Adipocyte (in vitro differentiated cells): Measurements from ENCODE around the gene XPNPEP1.
A peak's percentile ranks its signal among the peaks of the same experiment; 100 is the strongest.

ENCODE experiments used
- DNase-seq: peaks from one replicate; pipeline ENCODE4 v3.0.0-alpha.2; 2015; ENCODE audit warnings: low read depth
- H3K27me3 ChIP-seq: replicated peaks from 2 replicates; pipeline ENCODE4 v1.7.0; 2013; ENCODE audit warnings: mild to moderate bottlenecking, low read length, moderate library complexity; ENCODE audit not compliant: control insufficient read depth, insufficient read depth
- H3K36me3 ChIP-seq: 2 replicates; pipeline ENCODE4 v1.7.0; 2013; ENCODE audit warnings: low read length, mild to moderate bottlenecking, moderate library complexity; ENCODE audit not compliant: control insufficient read depth, insufficient read depth, severe bottlenecking
- H3K4me1 ChIP-seq: 2 replicates; pipeline ENCODE4 v1.7.0; 2013; ENCODE audit warnings: mild to moderate bottlenecking, low read length, moderate library complexity; ENCODE audit not compliant: control insufficient read depth, insufficient read depth
- H3K4me3 ChIP-seq: 2 replicates; pipeline ENCODE4 v1.7.0; 2013; ENCODE audit warnings: mild to moderate bottlenecking, low read length, moderate library complexity
- H3K9ac ChIP-seq: 2 replicates; pipeline ENCODE4 v1.7.0; 2013; ENCODE audit warnings: mild to moderate bottlenecking, low read length, moderate library complexity
- H3K9me3 ChIP-seq: 2 replicates; pipeline ENCODE4 v1.7.0; 2013; ENCODE audit warnings: mild to moderate bottlenecking, low read length, moderate library complexity; ENCODE audit not compliant: control insufficient read depth

XPNPEP1 gene

DNA sequence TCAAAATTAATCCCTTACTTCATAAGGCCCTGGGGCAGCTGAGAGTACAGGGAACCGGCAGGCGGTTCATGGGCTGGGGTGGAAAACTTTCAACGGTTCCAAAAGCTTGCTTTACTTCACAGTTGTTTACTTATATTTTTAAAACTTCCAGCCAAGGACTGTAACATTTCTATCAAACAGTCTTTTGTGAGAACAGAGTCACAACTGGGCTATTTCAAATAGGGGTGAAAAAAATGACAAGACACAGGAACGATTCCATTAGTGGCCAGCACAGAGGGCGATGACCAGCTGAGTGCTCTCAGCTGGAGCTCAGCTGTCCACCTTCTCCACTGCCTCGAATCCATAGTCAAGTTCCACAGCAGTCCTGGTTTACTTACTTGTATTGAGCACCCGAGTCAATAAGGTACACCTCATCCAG lies 48.2 kb downstream of the XPNPEP1 start:
- peaks cover 89% of the 10 kb centered on the region for H3K36me3 ChIP-seq
- H3K4me1 ChIP-seq = no peaks in the 10 kb centered on the region
- DNase-seq = no peak
- no peaks in the 10 kb centered on the region for H3K9me3 ChIP-seq
- no peak overlapping the region for H3K4me3 ChIP-seq
- H3K9ac ChIP-seq = no peak overlapping the region
- H3K27me3 ChIP-seq = no peaks in the 10 kb centered on the region

DNA sequence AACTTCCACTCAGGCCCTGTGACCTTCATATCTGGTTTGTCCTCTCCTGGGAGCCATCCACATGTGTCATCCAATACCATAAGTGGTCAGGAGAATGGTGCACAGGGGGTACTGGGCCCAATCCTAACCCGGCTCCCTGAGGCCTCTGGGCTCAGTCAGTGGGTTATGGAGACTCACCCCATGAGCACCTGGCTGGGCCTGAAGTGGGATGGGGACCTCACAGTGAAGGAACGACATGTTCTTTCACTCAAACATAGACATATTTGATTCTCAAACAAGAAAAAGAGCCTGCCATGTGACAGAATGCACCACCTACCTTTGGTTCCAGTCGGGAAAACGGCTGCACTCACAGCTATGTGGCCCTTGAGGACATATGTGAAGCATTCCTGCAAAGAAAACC lies 51.8 kb downstream of the XPNPEP1 start:
- H3K4me1 ChIP-seq = peaks cover 7% of the 10 kb centered on the region
- no peaks in the 10 kb centered on the region for H3K27me3 ChIP-seq
- no peak overlapping the region for H3K9ac ChIP-seq
- no peaks in the 10 kb centered on the region for H3K9me3 ChIP-seq
- DNase-seq = no peak
- H3K36me3 ChIP-seq = peaks cover 99% of the 10 kb centered on the region
- no peak overlapping the region for H3K4me3 ChIP-seq

DNA sequence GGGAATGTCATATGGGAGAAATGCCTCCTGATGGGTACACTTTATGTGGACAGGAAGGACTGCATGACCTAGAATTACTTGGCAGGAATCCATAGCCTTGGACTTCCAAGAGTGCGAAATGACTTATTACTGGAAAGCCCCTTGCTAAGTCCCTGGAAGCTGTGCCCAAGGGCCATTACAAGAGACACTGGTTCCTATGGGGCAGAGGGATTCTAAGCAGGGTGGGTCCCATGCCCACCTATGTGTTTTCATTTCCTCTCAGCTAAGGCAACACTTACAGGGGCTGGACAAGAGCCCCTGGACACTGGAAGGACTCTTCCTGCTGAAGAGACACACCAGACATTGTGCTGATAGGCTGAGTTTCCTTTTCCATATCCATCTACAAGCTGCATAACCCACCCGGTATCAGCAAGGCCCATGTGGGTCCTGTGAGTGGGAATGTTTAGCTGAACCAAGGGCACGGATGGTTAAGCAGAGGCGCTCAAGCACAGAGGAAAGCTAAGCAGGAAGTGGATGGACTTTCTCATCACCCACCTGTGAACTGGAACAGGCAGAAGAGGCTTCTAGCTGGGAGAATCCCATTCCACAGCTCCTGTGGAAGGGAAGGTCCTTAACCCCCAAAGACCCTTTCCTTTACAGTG lies 56.2 kb downstream of the XPNPEP1 start:
- H3K4me1 ChIP-seq = peaks cover 7% of the 10 kb centered on the region
- peaks cover 4% of the 10 kb centered on the region for H3K9me3 ChIP-seq
- no peak for DNase-seq
- no peak overlapping the region for H3K9ac ChIP-seq
- H3K36me3 ChIP-seq = peaks cover 95% of the 10 kb centered on the region
- H3K27me3 ChIP-seq = no peaks in the 10 kb centered on the region
- H3K4me3 ChIP-seq = no peak overlapping the region

DNA sequence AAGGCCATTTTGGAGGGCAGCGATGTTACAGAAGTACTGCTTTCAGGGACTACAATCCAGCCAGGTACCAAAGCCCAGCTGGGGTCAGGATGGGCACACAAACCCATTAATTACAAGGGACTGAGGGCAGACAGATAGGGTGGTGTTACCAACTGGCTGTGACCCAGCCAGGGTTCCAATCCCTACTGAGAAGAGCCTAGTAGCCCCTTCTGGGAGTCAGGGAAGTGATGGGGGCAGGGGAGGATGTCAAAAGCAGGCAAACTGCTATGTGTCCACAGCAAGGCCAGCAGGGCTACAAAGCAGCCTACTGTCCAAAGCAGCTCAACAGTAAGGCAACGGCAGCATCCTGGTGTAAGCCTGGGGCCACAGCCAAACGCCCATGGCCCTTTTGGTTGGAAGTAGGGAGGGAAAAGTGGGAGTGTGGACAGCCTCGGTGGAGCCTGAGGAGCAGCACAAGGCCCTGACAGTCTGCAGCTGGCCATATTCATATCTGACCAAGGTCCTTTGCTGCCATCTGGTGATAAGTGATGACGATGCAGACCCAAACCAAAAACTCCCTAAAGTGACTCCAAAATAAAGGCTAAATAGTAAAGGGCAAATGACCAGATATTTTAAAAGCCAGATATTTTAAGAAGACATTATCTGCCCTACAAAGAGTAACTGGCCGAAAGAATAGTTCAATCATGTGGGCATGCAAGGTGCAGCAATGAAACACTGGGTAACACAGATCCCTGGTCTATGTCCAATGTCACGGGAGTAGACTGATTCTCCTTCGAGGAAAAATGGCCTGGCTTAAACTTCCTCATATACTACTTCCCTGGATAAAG lies 56.9 kb downstream of the XPNPEP1 start:
- Histone ChIP-seq H3K9me3 (peaks cover 4% of the 10 kb centered on the region), H3K4me3 (no peak overlapping the region), H3K9ac (no peak overlapping the region), H3K27me3 (no peaks in the 10 kb centered on the region), H3K4me1 (peaks cover 7% of the 10 kb centered on the region), H3K36me3 (peaks cover 88% of the 10 kb centered on the region)
- peak; percentile 27 for DNase-seq

DNA sequence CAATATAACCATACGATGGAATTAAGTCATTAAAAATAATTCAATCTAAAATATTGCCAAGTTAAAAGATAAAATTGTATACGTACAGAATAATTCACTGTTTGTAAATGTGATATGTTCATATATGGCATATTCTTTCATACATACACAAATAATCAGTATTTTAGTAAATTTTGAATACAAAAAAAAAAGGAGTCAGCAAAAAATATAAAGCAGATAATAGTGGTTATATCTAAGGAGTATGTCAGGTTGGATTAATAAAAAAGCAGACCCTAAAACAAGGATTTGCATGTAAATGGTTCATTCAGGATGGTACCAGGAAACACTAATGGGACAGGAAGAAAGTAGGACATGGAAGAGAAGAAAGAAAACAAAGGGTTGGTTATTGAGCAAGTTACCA lies 59.5 kb downstream of the XPNPEP1 start:
- Histone ChIP-seq H3K27me3 (no peaks in the 10 kb centered on the region), H3K4me3 (no peak overlapping the region), H3K36me3 (peaks cover 62% of the 10 kb centered on the region), H3K9me3 (peaks cover 4% of the 10 kb centered on the region), H3K4me1 (peaks cover 7% of the 10 kb centered on the region), H3K9ac (no peak overlapping the region)
- DNase-seq = no peak

DNA sequence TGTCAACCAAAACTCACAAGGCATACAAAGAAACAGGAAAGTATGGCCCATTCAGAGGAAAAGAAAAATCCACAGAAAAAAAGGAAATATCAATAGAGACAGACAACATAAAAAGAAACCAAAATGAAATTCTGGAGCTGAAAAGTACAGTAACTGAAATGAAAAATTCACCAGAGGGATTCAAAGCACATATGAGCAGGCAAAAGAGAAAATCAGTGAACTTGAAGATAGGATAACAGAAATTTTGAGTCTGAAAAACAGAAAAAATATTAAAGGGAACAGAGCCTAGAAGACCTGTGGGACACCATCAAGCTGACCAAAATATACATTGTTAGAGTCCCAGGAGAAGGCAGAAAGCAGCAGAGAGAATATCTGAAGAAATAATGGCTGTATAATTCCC lies 60.6 kb downstream of the XPNPEP1 start:
- Histone ChIP-seq H3K36me3 (peaks cover 51% of the 10 kb centered on the region), H3K27me3 (no peaks in the 10 kb centered on the region), H3K4me1 (peaks cover 7% of the 10 kb centered on the region), H3K9me3 (peaks cover 4% of the 10 kb centered on the region), H3K4me3 (no peak overlapping the region), H3K9ac (no peak overlapping the region)
- no peak for DNase-seq

DNA sequence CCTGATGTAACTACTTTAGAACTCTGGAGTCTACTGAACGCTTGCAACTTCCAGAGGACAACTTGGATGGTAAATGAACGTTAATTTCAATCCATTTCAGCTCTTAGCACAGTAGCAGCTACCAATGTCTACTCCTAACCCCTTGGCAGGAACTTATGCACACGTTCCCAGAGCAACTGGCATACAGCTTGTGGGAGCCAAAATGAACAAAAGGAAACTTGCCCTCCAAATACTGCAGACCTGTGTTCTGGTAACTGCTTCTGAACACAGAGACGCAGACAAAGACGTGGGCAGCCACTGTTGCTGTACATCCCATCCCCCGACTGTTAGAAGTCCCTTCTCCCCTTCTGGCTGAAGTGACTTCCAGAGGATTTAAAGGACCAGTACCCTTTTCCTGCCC lies 61.3 kb downstream of the XPNPEP1 start:
- no peak overlapping the region for H3K4me3 ChIP-seq
- peaks cover 4% of the 10 kb centered on the region for H3K4me1 ChIP-seq
- H3K36me3 ChIP-seq = peaks cover 44% of the 10 kb centered on the region
- no peak overlapping the region for H3K9ac ChIP-seq
- peaks cover 4% of the 10 kb centered on the region for H3K9me3 ChIP-seq
- H3K27me3 ChIP-seq = no peaks in the 10 kb centered on the region
- DNase-seq = no peak

DNA sequence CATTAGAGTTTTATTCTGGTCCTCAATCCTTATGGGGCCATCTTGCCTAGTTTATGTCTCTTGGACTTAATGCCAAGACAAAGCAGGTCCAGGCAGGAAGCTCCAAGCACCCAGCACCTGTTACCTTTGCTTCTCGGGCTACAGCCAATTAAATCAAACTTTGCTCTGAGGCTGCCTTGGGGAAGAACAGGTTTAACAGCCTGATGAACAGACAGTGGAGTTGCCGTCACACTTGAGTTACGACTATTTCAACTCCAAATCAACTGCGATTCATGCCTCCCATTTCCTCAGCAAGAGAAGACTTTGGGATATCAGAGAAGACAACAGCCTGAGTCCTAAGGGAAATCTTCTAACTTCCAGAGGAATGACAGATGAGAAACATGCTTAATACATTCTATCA lies 62.2 kb downstream of the XPNPEP1 start:
- Histone ChIP-seq H3K36me3 (peaks cover 35% of the 10 kb centered on the region), H3K9me3 (peaks cover 4% of the 10 kb centered on the region), H3K27me3 (no peaks in the 10 kb centered on the region), H3K4me3 (no peak overlapping the region), H3K9ac (no peak overlapping the region), H3K4me1 (no peaks in the 10 kb centered on the region)
- DNase-seq = no peak

DNA sequence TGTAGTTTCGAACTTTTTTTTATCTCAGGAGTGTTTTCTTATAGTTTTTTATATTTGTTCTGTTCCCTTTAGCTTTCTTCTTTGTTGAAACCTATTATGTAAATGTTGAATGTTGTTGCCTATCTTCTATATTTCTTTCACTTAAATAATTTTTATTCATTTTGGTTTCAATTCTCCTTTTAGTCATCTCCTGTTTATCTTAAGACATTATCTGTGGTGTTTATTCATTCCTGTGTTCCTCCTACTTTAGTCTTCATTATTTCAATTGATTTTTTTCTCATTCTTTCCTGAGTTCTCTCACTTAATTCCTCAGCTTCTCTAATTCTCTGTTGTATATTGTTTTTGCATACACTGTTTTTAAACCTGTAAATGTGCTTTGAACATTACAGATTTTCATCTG lies 64.1 kb downstream of the XPNPEP1 start:
- Histone ChIP-seq H3K27me3 (no peaks in the 10 kb centered on the region), H3K36me3 (peaks cover 16% of the 10 kb centered on the region), H3K9me3 (peaks cover 4% of the 10 kb centered on the region), H3K4me1 (no peaks in the 10 kb centered on the region), H3K4me3 (no peak overlapping the region), H3K9ac (no peak overlapping the region)
- no peak for DNase-seq

DNA sequence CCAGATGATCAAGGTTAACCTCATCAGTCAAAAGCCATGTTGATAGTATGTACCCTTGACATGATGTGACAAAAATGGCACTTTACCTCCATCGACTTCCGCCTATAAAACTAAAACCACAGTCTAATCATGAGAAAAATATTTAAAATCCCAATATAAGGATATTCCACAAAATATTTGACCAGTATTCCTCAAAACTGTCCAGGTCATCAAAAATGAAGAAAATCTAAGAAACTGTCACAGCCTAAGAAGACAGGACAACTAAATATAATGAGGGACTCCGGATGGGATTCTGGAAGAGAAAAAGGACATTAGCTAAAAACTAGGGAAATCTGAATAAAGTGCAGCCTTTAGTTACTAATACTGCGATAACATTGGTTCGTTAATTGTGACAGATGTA lies 67.6 kb downstream of the XPNPEP1 start:
- Histone ChIP-seq H3K9me3 (no peaks in the 10 kb centered on the region), H3K9ac (no peak overlapping the region), H3K4me3 (no peak overlapping the region), H3K4me1 (no peaks in the 10 kb centered on the region), H3K27me3 (no peaks in the 10 kb centered on the region), H3K36me3 (no peaks in the 10 kb centered on the region)
- no peak for DNase-seq

DNA sequence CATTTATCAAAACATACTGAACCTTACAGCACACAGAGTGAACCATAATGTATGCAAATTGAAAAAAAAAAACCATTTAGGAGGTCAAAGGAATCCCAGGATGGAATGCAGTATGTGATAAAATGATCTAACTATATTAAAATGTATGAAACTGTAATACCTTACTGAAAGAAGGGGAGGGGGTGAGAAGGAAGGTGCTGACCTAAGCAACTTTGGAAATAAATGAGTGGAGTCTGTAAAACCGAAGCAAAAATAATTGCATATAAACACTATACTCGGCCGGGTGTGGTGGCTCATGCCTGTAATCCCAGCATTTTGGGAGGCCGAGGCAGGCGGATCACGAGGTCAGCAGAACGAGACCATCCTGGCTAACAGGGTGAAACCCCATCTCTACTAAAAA lies 69.4 kb downstream of the XPNPEP1 start:
- DNase-seq = no peak
- no peak overlapping the region for H3K4me3 ChIP-seq
- no peaks in the 10 kb centered on the region for H3K9me3 ChIP-seq
- H3K36me3 ChIP-seq = no peaks in the 10 kb centered on the region
- H3K4me1 ChIP-seq = no peaks in the 10 kb centered on the region
- H3K9ac ChIP-seq = no peak overlapping the region
- no peaks in the 10 kb centered on the region for H3K27me3 ChIP-seq
